Measurements from ENCODE around the gene WFDC2.

WFDC2 gene

DNA sequence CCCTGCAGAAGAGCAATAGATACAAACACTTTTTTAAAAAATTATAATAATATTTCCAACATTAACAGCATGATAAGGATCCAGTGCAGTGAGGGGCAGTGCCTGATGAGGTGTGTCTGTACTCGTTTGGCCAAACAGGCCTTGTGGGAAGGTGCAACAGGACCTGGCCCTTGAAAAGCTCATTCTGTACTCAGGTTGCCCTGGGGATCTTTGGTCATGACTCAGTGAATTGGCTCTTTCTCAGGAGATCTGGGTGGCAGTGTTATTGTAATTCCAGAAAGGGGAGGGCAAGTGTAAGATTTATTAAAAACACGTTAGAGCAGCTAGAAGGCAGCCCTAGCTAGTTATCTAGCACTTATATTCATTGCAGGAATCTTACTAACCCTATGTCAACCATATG lies 48.7 kb downstream of the WFDC2 start:
- no peak for DNase-seq (ENCODE audit: low read depth)
- H3K4me3 ChIP-seq (ENCODE audit: low read depth, low read length): no peak overlapping the region
- TF ChIP-seq, protein P1, sequence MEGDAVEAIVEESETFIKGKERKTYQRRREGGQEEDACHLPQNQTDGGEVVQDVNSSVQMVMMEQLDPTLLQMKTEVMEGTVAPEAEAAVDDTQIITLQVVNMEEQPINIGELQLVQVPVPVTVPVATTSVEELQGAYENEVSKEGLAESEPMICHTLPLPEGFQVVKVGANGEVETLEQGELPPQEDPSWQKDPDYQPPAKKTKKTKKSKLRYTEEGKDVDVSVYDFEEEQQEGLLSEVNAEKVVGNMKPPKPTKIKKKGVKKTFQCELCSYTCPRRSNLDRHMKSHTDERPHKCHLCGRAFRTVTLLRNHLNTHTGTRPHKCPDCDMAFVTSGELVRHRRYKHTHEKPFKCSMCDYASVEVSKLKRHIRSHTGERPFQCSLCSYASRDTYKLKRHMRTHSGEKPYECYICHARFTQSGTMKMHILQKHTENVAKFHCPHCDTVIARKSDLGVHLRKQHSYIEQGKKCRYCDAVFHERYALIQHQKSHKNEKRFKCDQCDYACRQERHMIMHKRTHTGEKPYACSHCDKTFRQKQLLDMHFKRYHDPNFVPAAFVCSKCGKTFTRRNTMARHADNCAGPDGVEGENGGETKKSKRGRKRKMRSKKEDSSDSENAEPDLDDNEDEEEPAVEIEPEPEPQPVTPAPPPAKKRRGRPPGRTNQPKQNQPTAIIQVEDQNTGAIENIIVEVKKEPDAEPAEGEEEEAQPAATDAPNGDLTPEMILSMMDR (IDR thresholded peaks at IDR 0.05; ENCODE audit: control insufficient read depth, extremely low read depth, insufficient read depth): no peak

DNA sequence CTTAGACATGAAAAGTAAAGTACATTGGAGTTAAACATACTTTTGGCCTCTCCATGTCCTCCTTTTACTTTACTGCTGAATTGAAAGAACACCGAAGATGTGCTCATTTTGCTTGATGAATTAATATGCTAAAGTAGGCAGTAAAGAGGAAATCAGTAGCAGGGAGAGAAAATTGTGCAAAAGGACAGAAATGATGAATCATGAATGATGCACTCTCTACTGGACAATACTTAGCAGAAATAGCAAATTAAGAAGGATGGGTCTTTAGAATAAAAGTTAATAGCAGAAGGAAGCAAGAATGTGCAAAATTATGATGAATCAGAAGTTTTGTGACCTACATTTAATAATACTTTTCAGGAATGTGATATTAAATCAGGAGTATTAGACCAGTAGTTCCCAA lies 54.3 kb downstream of the WFDC2 start:
- no peak for DNase-seq (ENCODE audit: low read depth)
- TF ChIP-seq, protein P1 (IDR thresholded peaks at IDR 0.05; ENCODE audit: control insufficient read depth, extremely low read depth, insufficient read depth): no peak
- no peak overlapping the region for H3K4me3 ChIP-seq (ENCODE audit: low read depth, low read length)

DNA sequence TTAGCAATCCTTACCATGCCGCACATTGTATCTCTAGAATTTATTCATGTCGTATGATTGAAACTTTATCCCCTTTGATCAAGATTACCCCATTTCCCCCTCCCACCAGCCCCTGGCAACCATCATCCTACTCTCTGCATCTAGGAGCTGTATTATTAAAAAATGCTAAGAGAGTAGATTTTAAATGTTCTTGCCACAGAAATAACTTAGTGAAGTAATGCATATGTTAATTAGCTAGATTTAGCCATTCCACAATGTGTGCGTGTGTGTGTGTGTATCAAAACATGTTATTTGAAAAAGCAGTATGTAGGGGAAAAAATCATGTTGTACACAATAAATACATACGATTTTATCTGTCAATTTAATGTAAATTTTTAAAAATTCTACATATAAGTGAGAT lies 57.7 kb downstream of the WFDC2 start:
- H3K4me3 ChIP-seq (ENCODE audit: low read depth, low read length): no peak overlapping the region
- TF ChIP-seq, protein P1 (IDR thresholded peaks at IDR 0.05; ENCODE audit: control insufficient read depth, extremely low read depth, insufficient read depth): no peak
- no peak for DNase-seq (ENCODE audit: low read depth)
